ENCODE measurements around the gene ECE1.

GRCh38 chr1:21247892-21248715, 42.2 kb downstream of the ECE1 start:
- TF ChIP-seq CTCF (IDR thresholded peaks at IDR 0.05) (no peak), POLR2A (IDR thresholded peaks at IDR 0.05) (no peak), EP300 (IDR thresholded peaks at IDR 0.05; ENCODE audit: low read depth) (no peak), POLR2AphosphoS5 (IDR thresholded peaks at IDR 0.05) (no peak)

Data from transverse colon (tissue), 4 donors.